Stimulated activated CD8-positive, alpha-beta memory T cell treated with anti-CD3 and anti-CD28 coated beads, Interleukin-12 subunit alpha, Interleukin-12 subunit beta, amount 100 ng/mL, for 24 hours (primary cell): ENCODE measurements around the gene CUX1.

ENCODE experiments used
- DNase-seq: peaks from one replicate; pipeline ENCODE4 v3.0.0-alpha.2; 2020; ENCODE audit errors: extremely low read depth

The CUX1 gene

DNA sequence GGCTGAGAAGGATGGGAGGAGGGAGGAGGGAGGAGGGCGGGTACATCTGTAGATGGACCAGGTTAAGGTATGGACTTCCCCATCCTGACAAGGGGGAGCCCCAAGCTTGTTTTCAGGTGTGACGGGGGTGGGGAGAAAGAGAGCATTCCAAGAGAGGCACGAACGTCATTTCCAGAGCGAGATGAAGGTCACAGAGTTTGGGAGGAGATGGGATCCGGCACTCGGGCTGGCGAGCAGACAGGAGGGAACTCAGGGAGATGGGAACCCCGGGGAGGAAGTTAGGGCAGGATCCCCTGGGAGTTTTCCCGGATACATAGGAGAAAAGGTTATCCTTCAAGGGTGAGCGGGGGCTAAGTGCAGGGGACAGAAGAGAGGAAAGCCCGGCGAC lies 118.8 kb downstream of the CUX1 start:
- DNase-seq: no peak

DNA sequence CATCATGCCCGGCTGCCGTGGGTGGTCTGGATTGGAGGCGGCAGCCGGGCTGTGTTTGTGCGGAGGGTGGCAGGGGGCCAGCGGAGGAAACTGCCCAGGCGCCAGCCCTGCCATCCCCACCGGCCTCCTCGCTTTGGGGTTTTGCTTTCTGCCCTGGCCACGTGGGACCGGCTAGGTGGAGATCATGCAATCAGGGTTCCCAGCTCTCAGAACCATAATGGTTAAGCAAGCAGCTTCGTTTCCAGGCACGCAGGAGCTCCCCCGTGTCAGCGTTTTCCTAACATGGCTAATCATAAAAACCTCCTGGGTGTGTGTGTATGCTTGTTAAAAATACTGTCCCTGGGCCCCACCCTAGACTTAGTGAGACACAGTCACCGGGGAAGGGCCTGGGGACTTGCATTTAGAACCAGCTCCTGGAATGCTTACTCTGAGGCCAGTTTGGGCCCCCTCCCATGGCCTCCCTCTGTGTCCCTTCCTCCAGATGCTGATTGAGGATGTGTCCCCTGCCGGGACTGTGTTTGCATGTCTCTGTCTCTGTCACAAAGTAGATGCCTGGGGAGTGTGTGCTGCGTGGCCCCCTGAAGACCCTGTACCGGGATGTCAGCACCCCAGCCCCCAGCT lies 119.3 kb downstream of the CUX1 start:
- DNase-seq: no peak

DNA sequence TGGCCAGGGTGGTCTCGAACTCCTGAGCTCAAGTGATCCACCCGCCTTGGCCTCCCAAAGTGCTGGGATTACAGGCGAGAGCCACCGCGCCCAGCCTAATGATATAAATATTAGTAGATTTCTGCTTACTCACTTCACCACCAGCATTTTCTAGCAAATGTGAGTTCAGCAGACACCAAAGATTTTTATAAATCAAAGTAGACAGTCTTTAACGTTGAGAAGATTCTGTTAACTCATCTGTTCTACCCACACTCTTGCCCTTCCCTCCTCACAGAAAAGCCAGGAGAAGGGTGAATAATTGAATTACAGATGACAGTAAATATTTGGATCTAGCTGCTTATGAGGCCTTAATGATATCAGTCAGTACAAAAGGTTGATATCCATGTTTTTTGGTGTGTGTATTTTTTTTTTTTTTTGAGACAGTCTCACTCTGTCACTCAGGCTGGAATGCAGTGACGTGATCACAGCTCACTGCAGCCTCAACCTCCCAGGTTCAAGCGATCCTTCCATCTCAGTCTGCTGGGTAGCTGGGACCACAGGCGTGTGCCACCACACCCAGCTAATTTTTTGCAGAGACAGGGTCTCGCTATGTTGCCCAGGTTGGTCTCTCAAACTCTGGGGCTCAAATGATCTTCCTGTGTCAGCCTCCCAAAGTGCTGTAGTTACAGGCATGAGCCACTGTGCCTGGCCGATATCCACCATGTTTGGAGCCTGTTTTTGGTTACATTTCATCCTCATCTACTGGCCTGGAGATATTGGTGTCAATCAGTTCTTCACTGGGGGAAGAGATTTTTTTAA lies 120.5 kb downstream of the CUX1 start:
- no peak for DNase-seq

DNA sequence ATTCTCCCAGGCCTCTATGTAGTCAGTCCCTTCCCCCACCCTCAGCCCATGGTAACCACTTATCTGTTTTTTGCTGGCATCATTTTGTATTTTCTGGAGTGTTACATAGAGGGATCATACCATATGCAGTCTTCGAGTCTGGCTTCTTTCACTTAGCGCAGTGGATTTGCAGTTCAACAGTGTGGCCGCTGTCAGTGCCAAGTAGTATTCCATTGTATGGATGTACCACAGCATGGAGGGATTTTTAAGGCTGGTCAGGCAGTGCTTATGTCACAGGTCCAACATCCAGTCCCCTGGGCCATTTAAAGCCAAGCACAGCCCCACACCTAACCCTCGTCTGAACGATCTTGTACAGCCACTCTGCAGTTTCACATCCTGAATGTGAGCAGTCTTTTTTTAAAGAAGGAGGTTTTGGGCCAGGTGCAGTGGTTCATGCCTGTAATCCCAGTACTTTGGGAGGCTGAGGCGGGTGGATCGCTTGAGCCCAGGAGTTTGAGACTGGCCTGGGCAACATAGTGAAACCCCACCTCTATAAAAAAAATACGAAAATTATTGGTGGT lies 121.8 kb downstream of the CUX1 start:
- DNase-seq: no peak

DNA sequence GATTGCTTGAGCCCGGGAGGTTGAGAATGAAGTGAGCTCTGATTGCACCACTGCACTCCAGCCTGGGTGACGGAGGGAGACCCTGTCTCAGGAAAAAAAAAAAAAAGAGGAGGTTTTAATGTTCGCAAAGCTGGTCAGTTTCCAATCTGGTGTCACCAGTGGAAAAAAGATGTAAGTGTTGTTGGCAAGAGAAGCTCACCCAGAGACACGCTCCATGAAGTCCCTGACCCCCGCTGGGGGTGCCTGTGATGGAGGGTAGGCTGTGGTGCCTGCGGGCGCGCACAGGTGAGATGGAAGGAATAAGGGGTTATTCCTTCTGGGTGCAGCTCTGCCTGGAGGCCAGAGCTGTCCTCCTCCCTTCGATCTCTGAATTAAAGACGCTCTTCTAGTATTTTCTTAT lies 122.7 kb downstream of the CUX1 start:
- DNase-seq: no peak

DNA sequence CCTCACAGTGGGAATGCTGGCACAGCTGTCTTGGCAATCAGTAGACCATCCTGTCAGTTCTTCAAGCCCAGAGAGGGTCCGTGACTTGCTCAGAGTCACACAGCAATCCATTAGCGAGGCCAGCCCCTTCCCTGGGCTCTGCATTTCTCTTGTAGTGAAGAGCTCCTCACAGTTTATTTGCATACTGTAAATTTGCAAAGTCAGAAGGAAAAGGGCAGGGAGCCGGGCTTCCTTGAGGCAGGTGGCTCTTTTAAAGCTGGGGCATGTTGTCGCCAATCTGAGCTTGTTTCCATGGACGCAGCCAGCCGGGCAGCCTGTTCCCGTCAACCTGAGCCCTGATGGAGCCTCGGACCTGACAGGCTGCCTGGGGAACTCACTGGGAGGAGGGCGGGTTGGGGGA lies 123.4 kb downstream of the CUX1 start:
- DNase-seq: no peak

DNA sequence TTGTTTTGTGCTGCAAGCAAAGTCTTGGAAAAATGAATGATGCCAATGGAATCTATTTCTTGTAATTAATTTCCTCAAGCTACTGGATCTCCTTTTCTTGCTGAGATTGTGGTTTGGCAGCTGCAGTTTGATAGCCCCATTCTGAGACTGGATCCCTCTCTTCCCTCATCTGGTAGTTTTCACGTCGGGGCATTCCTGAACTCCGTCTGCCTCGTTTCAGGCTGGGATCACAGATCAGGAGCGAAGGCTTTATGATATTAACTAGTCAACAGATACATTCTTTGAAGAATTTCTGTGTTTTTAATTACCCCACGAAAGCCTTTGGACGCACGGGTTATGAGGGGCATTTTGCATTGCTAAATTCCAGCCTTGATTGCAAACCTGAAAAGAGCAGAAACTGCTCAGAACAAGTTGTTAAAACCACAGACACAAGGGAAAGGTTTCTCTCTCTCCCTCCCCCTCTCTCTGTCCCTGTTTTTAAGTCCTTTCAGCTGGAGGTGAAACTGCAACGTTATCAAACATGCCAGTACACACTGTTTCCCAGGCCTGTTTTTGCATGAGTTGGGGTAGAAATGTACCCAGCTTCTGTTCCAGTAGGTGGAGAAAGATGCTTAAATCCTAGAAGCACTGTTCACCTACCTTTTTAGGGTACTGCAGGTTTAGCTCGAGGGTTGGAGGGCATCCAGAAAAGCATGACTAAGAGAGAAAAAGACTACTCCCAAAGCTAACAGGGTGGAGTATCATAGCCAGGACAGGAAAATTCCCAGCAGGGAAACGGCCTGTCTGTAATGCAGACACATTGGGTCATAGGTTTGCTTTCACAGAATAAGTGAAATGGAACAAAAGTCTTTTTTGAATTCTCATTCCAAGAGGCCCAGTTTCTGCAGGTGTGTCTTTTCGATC lies 124.3 kb downstream of the CUX1 start:
- no peak for DNase-seq

DNA sequence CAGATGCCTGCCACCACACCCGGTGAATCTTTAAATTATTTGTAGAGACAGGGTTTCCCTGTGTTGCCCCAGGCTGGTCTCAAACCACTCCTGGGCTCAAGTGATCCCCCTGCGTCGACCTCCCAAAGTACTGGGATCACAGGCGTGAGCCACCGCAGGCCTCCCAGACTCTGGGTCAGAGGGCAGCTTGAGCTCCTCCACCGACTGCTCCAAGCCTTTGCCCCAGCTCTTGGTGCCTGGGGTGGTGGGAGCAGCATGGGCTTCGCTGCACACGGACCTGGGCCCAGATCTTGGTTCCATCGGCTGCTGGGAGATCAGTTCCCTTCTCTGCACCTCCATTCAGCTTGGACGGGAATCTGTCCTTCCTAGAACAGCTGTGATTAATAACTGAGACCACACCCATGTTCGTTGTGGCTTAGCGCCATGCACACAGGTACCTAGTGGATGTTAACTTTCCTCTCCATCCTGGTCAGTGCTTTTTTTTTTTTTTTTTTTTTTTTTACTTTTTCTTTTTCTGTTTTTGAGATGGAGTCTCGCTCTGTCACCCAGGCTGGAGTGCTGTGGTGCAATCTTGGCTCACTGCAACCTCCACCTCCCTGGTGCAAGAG lies 125.3 kb downstream of the CUX1 start:
- DNase-seq: no peak

DNA sequence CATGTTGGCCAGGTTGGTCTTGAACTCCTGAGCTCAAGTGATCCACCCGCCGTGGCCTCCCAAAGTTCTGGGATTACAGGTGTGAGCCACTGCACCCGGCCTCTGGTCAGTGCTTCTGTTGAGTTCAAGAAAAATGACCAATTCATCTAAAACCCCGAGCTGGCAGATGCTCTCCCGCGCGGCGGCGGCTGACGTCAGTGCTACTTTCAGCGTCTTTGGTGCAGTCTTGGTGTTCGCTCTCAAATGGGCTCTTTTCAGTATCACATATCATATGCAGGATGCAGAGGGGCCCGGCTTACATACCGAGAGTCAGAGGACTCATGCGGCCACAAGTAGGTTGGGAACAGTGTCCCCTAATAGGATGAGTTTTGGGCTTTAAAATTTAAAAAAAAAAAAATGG lies 125.9 kb downstream of the CUX1 start:
- DNase-seq: no peak

DNA sequence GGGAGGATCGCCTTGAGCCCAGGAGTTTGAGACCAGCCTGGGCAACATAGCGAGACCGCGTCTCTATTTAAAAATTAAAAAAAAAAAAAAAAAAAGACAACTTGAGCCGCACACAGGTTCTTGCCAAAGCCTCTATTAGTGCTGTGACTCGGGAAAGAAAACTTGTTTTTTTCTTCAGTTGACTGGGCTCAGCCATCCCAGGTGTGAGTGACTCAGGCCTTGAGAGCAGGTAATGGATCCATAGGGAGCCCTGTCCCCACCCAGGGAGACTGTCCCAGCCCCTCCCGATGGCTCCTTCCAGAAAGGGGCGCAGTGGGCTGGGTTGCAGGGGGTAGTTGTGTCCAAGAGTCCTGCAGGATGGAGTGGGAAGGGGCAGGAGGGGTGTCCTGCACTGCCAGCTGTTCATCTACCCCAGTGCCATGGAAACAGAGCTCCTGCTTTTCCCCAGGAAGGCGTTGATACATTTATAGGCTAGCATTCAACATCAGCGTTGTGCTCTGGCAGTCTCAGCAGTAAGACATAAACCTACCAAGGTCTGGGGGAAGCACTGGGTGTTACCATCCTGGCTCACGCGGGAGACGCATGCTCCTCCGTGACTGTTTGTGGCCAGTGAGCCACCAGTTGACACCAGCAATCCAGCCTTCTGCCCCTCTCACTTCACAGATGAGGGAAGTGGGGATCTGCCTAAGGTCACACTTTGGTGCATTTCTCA lies 126.6 kb downstream of the CUX1 start:
- DNase-seq: no peak

DNA sequence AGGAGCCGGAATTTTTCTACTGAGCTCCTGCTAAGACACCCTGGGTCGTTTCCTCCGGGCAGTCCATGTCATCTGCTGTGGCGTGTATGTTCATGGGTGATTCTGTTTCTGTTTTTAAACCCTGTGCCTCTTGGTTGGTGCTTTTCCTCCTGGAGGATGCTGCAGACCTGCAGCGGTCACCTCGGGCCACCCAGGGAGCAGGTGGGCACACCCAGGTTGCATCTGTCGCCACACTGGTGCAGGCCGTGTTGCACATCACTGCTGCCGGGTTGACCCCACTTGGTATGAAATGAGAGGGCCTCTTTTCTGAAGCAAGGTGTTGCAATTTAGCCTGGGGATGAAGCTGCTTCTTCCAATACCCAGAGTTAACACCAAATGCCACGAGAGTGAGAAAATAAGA lies 127.2 kb downstream of the CUX1 start:
- no peak for DNase-seq

DNA sequence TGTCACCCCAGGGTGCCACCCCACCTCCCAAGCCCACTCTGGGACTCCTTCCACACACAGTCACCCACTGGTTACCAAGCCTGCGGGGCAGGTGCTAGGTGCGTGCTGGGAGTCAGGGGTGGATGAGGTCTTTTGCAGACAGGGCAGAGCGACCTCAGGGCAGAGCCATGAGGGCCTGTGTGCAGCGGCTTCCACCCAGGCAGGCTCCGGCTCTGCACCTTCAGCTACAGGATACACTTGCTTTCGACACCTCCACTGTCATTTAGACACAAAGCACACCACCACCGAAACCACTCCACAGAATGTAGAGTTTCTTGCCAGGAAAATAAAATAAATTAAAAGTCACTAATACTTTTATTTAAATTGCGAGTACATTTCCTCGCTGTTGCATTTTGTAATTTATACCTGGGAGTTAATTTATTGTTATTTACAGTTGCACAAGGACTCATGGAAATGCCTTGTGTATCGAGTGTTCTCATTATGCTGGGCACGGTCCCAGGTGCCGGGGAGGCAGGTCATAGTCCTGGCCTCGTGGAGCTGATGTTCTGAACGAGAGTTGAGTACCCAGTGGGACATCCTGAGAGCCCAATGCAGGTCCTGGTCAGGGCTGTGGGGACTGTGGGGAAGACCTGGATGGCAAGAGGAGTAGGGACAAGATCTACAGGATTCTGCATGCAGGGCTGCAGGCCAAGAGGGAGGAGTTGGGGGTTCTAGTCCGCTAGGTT lies 127.8 kb downstream of the CUX1 start:
- DNase-seq: no peak

DNA sequence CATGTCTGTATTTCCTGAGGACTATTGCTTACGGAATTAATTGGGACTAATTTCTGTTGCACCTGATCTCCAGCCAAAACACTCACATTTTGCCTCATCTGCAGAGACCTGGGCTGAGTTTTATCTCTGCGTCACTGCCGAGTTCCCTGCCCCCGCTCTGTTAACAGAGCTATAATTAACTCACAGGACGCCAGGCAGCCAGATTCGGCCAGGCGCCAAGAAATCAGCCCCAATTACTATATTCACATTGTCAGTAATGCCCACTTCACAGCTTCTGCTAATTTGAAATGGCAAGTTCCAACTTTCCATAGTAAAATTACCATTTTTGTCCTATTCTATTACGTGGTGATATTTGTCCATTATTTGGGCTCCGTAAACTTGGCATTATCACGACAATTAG lies 130.5 kb downstream of the CUX1 start:
- DNase-seq: no peak

DNA sequence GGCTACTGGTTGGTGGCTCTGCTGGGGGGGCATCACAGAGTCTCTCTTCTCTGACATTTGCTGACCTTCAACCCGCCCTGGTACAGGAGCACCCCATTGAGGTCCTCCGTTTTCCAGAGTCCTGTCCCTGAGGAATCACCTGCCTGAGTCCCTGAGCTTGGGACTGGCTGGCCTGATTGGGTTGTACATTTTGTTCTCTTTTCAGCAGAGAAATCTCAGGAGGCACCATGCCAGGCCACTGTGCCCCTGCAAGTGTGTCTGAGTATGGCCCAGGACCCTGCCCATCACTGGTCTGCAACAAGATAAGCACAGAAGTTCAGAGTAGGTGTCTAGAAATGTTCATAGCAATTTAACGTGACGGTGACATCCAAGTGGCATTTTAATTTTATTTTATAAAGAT lies 131.2 kb downstream of the CUX1 start:
- no peak for DNase-seq

DNA sequence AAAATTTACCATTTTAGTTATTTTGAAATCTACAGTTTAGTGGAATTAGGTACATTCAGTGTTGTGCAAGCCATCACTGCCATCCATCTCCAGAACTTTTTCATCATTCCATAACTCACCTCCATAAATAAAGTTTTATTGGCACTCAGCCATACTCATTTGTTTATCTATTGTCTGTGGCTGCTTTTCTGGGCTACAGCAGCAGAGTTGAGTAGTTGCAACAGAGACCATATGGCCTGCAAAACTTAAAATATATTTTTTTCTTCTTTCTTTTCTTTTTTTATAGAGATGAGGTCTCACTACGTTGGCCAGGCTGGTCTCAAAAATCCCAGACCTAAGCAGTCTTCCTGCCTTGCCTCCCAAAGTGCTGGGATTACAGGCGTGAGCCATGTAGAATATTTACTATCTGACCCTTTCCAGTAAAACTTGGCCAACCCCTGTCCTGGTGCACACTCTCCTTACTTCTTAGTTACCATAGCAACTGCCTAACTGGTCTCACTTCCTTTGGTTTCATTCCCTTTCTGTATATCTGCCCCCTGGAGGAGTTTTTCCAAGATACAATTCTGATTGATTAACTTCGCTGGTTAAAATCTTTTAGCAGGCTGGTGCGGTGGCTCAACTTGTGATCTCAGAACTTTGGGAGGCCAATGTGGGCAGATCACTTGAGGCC lies 133.2 kb downstream of the CUX1 start:
- DNase-seq: no peak

DNA sequence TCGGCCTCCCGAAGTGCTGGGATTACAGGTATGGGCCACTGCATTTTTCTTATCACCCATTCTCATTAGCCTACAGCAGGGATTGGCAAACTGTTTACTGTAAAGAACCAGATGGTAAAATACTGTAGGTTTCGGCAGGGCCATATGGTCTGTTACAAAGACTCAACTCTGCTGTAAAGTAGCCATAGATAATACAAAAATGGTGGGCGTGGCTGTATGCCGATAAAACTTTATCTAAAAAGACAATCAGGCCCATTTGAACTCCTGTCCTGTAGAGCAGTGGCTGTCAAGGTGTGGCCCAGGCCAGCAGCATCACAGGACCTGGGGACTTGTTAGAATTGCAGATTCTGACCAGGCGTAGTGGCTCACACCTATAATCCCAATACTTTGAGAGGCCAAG lies 134.3 kb downstream of the CUX1 start:
- no peak for DNase-seq

DNA sequence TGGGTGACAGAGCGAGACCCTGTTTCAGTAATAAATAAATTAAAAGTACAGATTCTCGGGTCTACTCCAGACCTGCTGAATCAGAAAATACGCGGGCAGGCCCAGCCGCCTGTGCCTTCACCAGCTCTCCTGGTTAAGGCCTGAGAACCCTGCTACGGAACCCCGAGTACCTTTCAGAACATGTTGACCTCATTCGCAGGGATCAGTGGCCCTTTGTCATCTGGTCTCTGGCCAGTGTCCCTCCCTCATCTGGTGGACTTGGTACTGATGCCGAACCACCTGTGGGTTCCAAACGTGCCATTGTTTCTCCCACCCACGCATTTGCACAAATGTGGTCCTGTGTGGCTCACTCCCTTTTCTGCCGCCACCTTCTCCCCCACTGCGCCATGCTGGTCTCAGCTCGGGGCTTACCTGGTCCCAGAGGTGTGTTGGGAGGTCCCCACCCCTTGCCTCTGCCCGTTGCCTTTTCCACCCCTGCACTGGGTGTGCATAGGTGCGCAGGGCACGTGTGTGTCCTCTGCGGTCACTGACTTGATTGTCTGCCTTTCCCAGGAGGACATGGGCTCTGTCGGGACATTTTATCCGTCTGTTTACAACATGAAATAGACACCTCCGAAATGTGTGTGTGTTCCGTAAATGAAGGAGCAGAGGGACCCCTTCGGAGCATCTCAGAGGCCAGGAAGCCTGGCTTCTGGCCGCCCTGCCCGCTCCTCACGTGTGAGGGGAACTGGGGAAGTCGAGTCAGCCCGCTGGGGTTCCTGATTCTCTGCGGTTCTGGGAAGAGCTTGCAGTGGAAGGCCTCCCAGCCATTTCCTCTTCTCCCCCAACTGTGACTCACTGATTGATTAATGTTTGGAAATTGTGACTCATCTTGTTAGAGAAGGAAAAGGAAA lies 135.2 kb downstream of the CUX1 start:
- no peak for DNase-seq

DNA sequence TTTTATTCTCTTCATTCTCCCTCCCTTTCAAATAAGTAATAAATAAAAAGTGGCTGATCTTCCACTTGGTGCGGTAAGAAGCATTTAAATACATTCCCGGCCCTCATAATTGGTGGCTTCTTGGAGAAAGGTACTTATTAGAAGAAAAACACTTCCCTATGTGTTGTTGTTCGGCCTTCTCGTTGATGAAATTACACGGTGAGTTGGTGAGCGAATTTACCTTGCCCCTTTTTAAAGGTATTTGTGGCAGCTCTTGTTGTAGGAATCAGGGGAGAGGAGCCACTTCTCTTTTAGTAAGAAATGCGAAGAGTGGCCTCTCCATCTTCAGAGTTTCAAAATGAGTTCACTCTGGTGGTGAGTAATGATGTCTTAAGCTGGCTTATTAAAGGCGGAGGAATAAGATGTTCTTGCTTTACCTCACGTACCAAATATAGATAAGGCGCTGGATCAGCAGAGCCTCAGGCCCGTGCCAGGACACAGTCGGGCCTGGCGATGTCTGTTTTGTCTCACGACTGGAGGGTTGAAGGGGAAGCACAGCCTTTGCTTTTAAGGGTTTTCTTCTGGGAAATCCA lies 135.9 kb downstream of the CUX1 start:
- DNase-seq: no peak

DNA sequence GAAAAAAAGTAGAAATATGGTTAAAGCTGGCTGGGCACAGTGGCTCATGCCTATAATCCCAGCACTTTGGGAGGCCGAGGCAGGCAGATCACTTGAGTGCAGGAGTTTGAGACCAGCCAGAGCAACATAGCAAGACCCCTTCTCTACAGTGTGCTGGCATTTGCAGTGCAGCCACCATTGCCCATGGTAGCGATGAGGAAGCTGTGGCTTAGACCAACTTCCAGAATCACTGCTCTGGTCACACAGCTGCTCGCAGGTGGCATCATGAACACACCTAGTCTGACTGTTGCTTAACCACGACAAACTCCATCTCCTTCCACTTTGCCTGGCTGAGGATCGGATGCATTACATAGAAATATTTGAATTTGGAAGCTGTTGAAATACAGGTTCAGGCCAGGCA lies 137.1 kb downstream of the CUX1 start:
- no peak for DNase-seq
